ENCODE data around the gene LGALS9C.
"Not testable (repeated sequence)": the region's sequence is repeated elsewhere in the genome, so short reads cannot be mapped to it uniquely, and the experiment has no call there.

LGALS9C gene

DNA sequence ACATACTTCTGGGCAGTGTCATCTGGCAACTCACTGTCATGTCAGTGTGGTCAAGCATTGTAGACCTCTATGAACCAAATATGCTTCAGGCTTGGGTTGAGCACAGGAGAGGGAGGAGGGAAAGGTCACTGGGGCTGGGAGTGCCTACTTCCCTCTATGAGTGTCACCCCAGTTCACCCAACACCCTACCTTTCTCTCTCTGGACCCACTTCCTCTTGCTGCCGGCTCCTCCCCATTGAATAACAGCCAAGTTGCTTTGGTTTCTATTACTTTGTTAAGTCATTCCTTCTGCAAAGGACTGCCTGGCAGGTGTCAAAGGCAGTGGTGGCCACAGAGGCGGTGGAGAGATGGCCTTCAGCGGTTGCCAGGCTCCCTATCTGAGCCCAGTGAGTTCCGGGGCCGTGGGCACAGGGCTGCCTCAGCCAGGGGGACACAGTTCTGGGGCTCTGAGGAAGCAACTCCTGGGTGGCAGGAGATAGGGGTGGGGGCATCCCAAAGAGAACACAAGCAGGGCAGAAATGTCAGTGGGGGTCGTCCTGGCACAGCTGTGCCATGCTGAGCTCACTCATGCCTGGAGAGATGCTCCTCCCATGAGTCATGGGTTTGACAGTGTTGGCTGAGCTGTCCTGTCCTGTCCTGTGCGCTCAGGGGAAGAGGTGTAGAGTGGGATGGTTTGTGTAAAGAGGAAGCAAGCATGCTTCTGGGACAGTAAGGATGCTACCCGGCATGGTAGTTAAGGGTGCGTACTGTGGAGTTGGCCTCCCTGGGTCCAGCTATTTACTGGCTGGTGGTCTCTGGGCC lies at the start of gene LGALS9C:
LGALS9C (plus strand) TSS at position 282 of the 801 bp plus-strand sequence; CDS start at position 348, 66 bp downstream.
- DNase-seq, result not testable (repeated sequence)

DNA sequence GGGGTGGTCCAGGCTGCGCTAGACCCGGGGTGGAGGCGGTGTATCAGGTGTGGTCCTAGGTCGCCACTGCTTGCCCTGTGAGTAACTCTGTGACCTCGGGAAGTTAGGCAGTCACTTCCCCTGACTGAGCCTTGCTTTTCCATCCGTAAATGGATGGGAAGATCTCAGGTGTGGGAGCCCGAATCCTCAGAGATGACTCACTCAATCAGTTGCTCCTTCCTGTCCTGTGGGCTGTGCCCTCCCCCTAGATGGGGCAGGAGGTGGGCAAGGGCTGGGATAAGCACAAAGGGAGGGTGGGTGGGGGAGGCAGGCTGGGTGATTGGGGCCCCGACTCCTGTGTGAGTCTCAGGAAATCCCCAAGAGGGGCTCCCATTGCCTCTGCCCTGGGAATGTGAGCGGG lies 44.4 kb upstream of the LGALS9C start:
- DNase-seq, result not testable (repeated sequence)

- DNase-seq, result not testable (repeated sequence)
Observed at GRCh38 chr17:18439465-18439870, 37.1 kb upstream of the LGALS9C start.

DNA sequence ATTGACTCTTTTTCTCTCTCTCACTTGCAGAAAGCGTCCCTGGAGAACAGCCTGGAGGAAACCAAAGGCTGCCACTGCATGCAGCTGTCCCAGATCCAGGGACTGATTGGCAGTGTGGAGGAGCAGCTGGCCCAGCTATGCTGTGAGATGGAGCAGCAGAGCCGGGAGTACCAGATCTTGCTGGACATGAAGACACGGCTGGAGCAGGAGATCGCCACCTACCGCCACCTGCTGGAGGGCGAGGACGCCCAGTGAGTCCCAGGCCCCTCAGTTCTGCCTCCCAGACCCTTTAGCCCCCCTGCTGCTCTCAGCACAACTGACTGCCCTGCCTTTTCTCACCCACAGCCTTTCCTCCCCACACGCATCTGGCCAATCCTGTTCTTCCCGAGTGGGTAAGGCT lies 34.5 kb upstream of the LGALS9C start:
- not testable (repeated sequence) for DNase-seq

DNA sequence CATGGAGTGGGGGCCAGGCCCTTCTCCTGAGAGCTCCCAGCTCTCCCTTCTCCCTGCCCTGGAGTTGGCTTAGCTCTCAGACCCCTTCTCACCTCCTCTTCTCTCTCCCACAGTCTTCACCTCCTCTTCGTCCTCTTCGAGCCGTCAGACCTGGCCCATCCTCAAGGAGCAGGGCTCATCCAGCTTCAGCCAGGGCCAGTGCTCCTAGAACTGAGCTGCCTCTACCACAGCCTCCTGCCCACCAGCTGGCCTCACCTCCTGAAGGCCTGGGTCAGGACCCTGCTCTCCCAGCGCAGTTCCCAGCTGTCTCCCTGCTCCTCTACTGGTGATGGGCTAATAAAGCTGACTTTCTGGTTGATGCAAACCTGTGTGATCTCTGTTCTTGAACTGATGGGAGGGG lies 34.1 kb upstream of the LGALS9C start:
- DNase-seq, result not testable (repeated sequence)

- DNase-seq, result not testable (repeated sequence)
Observed at GRCh38 chr17:18447476-18448205, 28.9 kb upstream of the LGALS9C start.

DNA sequence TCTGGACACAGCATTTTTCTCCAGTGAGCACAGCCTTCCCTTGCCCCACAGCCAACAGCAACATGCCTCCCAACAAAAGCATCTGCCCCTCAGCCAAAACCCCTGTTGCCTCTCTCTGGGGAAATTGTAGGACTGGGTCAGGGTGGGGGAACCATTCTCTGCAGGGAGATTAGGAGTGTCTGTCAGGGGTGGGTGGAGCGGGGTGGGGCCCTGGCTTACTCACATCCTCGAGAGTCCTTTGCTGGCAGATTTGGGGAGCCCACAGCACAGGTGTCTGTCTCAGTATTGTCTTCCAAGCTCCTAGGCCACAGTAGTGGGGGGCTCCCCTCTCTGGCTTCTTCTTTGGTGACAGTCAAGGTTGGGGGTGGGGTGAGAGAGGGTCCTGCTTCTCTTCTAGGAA lies 28.3 kb upstream of the LGALS9C start:
- not testable (repeated sequence) for DNase-seq

DNA sequence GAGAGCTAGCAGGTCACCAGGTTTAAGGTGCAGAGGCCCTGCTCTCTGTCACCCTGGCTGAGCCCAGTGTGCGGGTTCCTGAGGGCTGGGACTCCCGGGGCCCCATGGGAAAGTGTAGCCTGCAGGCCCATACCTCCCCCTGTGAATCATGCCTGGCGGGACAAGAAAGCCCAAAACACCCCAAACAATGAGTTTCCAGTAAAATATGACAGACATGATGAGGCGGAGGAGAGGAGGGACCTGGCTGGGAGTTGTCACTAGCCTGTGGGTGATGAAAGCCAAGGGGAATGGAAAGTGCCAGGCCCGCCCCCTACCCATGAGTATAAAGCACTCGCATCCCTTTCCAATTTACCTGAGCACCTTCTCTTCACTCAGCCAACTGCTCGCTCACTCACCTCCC lies 26.8 kb upstream of the LGALS9C start:
- DNase-seq, result not testable (repeated sequence)

DNA sequence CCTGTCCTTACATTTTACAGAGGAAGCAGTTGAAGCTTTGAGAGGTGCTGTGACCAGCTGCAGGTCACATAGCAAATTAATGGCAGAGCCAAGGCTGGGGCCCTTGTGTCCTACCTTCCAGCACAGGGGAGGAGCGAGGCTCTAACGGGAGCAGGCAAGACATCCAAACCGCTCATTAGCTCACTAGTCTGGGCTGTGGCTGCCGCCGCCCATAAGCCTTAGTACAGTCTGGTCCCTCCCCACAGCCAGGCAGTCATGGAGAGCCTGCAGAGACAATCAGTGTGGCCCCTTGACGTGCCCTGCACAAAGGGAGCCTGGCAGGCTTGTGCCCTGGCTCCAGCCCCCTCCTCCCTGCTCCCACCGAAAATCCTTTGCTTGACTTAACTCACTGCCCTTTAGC lies 25.6 kb upstream of the LGALS9C start:
- DNase-seq, result not testable (repeated sequence)

- not testable (repeated sequence) for DNase-seq
Observed at GRCh38 chr17:18451969-18452368, 24.6 kb upstream of the LGALS9C start.

GRCh38 chr17:18459035-18459434 lies 17.6 kb upstream of the LGALS9C start:
- not testable (repeated sequence) for DNase-seq

- DNase-seq, result not testable (repeated sequence)
Observed at GRCh38 chr17:18463831-18464502, 12.6 kb upstream of the LGALS9C start.

- not testable (repeated sequence) for DNase-seq
Observed at GRCh38 chr17:18466250-18466983, 10.2 kb upstream of the LGALS9C start.

GRCh38 chr17:18467001-18467400 lies 9.6 kb upstream of the LGALS9C start:
- not testable (repeated sequence) for DNase-seq

GRCh38 chr17:18468472-18469171 lies 8.0 kb upstream of the LGALS9C start:
- not testable (repeated sequence) for DNase-seq

GRCh38 chr17:18469837-18470236 lies 6.8 kb upstream of the LGALS9C start:
- DNase-seq, result not testable (repeated sequence)

DNA sequence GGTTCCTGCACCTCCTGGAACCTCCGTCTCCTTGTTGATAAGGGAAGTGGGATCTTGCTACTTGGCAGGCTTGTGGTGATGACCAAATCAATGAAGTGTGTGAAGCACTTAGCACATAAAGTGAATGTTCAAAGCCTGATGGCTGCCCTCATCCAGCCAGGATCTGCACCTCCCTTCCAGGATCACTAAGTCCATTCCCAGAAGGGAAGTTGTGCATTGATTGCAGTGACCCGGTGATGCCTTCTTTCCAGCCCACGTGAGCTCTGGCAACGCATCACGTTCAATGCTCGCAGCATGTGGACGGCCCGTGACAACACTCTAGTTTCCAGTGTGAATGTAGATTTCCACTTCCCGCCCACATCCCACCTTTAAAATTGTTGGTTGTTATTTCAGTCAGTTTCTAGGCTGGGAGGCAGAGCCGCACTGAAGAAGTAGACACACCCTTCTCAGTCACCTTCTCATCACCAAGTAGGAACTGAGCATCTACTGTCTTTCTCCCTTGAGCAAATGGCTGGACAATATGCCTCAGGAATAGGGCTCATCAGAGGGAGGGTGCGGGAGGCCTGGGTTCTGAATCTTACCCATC lies 6.2 kb upstream of the LGALS9C start:
- not testable (repeated sequence) for DNase-seq

- DNase-seq, result not testable (repeated sequence)
Observed at GRCh38 chr17:18473967-18474366, 2.6 kb upstream of the LGALS9C start.

GRCh38 chr17:18474754-18475153 lies 1.8 kb upstream of the LGALS9C start:
- DNase-seq, result not testable (repeated sequence)

DNA sequence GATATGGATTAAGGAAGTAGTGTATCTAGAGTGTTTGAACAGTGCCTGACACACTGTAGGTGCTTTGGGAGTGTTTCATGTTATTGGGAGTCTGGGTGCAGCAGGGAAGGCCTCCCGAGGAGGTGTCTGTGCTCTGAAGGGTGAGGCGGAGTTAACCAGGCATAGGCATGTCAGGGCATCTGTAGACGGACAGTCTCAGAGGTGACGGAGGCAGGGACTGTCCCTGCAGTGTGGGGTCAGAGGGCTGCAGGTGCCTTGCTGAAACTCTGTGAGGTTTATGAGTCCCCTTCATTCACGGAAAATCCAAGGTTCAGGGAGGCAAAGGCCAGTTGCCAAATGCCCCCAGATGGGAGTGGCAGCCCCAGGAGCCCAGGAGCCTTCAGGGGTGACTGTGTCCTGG lies 778 bp downstream of the LGALS9C start:
- not testable (repeated sequence) for DNase-seq

DNA sequence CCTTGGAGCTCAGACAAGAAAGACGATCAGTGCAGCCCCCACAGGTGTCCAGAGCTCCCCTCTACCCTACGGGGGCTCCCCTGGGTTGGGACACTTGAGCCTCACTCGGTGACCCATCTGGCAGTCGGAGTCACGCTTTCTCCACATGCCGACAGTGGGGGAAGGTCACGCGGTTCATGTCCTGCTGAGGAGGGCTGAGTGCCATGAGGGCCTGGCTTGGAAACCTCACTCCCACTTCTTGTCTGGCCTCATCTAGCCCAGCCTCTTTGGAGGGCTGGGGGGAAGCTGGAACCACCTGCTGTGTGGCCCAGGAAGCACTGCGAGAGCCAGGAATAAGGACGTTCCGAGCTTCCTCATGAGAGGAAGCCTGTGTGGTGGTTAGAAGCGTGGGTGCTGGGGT lies 1.8 kb downstream of the LGALS9C start:
- DNase-seq, result not testable (repeated sequence)
